Measurements from ENCODE around the gene SORCS2.

The SORCS2 gene

DNA sequence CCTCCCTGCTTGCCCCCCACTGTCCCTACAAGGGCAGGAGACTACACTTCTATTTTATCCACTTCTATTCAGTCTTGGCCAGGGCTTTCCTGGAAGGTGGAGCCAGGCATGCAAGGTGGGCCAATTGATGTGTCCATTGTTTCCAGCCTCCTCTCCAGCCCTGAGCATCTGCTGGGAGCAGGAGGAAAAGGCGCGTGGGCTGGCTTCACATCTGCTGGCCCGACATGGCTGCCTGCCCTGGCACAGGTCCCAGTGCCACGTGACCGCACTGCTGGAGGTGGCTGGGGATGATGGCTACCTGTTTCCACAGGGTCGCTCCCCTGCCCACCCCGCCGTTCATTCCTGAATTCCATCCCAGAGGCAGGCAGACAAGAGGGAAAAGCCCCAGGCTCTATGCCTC, 499.6 kb downstream of the SORCS2 start:
- DNase-seq (ENCODE audit: low read depth) = no peak
- TF ChIP-seq POLR2A (IDR thresholded peaks at IDR 0.05; ENCODE audit: extremely low read depth, insufficient read length) (no peak), MAX (IDR thresholded peaks at IDR 0.05; ENCODE audit: low read depth, low read length) (no peak), MYC (IDR thresholded peaks at IDR 0.05; ENCODE audit: low read depth, low read length) (no peak)
- TF ChIP-seq, protein P1, sequence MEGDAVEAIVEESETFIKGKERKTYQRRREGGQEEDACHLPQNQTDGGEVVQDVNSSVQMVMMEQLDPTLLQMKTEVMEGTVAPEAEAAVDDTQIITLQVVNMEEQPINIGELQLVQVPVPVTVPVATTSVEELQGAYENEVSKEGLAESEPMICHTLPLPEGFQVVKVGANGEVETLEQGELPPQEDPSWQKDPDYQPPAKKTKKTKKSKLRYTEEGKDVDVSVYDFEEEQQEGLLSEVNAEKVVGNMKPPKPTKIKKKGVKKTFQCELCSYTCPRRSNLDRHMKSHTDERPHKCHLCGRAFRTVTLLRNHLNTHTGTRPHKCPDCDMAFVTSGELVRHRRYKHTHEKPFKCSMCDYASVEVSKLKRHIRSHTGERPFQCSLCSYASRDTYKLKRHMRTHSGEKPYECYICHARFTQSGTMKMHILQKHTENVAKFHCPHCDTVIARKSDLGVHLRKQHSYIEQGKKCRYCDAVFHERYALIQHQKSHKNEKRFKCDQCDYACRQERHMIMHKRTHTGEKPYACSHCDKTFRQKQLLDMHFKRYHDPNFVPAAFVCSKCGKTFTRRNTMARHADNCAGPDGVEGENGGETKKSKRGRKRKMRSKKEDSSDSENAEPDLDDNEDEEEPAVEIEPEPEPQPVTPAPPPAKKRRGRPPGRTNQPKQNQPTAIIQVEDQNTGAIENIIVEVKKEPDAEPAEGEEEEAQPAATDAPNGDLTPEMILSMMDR (IDR thresholded peaks at IDR 0.05; ENCODE audit: low read depth, low read length) = no peak
- no peak overlapping the region for H3K4me3 ChIP-seq (ENCODE audit: low read depth, low read length)

DNA sequence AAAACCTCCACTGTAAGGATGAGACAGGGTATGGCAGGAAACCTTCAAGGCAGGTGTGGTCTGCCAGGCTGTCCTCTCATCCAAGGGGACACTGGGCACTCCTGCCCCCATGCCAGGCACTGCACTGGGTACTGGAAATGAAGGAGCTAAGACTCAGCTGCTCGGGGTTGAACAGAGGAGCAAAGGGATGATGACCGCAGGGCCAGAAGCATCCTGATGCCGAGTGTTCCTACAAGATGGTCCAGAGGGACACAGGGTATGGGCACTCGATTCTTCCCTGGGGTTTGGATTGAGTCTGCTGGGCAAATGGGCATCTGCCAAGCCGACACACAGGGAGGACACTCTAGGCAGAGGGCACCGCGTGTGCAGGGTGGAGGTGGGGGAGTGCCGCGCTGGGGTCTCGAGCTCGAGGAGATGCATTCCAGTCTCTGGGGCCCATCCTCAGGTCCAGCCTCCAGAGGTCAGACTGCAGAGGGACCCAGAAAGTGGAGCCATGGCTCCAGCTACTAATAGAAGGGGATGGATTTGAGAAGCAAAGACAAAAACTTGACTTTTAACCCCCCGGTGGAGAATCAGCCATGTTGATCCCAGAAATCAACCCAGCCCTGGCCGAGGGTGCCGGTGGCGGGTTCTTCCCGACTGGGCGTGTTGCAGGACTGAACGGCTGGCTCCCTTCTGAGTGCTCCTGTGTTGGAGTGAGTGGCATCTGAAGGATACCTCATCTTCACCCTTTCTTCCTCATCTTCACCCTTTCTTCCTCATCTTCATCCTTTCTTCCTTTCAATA, 500.3 kb downstream of the SORCS2 start:
- no peak overlapping the region for H3K4me3 ChIP-seq (ENCODE audit: low read depth, low read length)
- TF ChIP-seq MYC (IDR thresholded peaks at IDR 0.05; ENCODE audit: low read depth, low read length) = no peak
- TF ChIP-seq, protein P1 (IDR thresholded peaks at IDR 0.05; ENCODE audit: low read depth, low read length) = no peak
- no peak for TF ChIP-seq MAX (IDR thresholded peaks at IDR 0.05; ENCODE audit: low read depth, low read length)
- no peak for TF ChIP-seq POLR2A (IDR thresholded peaks at IDR 0.05; ENCODE audit: extremely low read depth, insufficient read length)
- no peak for DNase-seq (ENCODE audit: low read depth)

GRCh38 chr4:7693237-7693608, 500.9 kb downstream of the SORCS2 start:
- H3K4me3 ChIP-seq (ENCODE audit: low read depth, low read length) = no peak overlapping the region
- no peak for TF ChIP-seq MAX (IDR thresholded peaks at IDR 0.05; ENCODE audit: low read depth, low read length)
- TF ChIP-seq MYC (IDR thresholded peaks at IDR 0.05; ENCODE audit: low read depth, low read length) = no peak
- TF ChIP-seq POLR2A (IDR thresholded peaks at IDR 0.05; ENCODE audit: extremely low read depth, insufficient read length) = no peak
- TF ChIP-seq, protein P1 (IDR thresholded peaks at IDR 0.05; ENCODE audit: low read depth, low read length) = no peak
- no peak for DNase-seq (ENCODE audit: low read depth)

DNA sequence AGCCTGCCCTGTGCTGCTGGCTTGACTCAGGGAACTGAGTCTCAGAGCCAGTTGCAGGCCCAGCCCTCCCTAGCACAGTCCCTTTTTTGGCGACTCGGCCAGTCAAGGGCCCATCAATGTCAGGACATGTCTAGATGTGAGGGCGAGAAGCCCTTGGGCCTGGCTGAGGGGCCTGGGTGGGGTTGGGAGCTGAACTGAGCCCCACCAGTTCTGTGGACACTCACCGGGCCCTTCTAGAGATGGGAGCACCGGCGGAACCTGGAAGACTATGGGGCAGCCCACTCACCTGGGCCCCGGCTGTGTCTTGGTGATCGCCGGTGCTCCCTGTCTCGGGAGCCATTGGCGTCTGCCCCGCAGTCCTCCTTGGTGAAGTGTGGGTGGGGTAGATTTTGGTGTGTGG, 501.4 kb downstream of the SORCS2 start:
- no peak for TF ChIP-seq POLR2A (IDR thresholded peaks at IDR 0.05; ENCODE audit: extremely low read depth, insufficient read length)
- no peak for TF ChIP-seq MAX (IDR thresholded peaks at IDR 0.05; ENCODE audit: low read depth, low read length)
- TF ChIP-seq, protein P1 (IDR thresholded peaks at IDR 0.05; ENCODE audit: low read depth, low read length) = no peak
- no peak for DNase-seq (ENCODE audit: low read depth)
- H3K4me3 ChIP-seq (ENCODE audit: low read depth, low read length) = no peak overlapping the region

GRCh38 chr4:7694324-7694723, 502.0 kb downstream of the SORCS2 start:
- no peak for DNase-seq (ENCODE audit: low read depth)
- H3K4me3 ChIP-seq (ENCODE audit: low read depth, low read length) = no peak overlapping the region
- no peak for TF ChIP-seq POLR2A (IDR thresholded peaks at IDR 0.05; ENCODE audit: extremely low read depth, insufficient read length)
- TF ChIP-seq MYC (IDR thresholded peaks at IDR 0.05; ENCODE audit: low read depth, low read length) = no peak
- TF ChIP-seq, protein P1 (IDR thresholded peaks at IDR 0.05; ENCODE audit: low read depth, low read length) = no peak
- no peak for TF ChIP-seq MAX (IDR thresholded peaks at IDR 0.05; ENCODE audit: low read depth, low read length)
